ENCODE measurements around the gene GAB2.

DNA sequence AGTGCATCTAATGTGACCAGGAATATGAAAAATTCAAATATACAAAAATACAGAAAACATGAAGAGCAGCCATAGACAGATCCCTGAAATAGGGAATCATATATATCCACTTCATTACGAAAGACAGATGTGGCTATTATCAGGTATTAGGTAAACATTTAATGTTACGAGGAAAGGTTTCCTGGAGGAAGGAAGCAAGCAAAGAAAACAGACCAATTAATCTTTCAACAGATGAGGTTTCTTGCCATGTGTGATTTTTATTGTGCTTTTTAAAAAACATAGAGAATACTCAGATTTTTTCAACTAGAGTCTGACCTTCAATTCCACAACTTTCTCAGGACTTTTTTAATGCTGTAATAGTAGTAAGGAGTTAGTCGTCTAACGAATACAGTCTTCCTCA, 24.3 kb upstream of the GAB2 start:
- no peak for TF ChIP-seq SPI1 (IDR thresholded peaks at IDR 0.05; ENCODE audit: borderline replicate concordance, insufficient read depth, low read depth, low read length)
- TF ChIP-seq, protein P1, sequence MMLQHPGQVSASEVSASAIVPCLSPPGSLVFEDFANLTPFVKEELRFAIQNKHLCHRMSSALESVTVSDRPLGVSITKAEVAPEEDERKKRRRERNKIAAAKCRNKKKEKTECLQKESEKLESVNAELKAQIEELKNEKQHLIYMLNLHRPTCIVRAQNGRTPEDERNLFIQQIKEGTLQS (IDR thresholded peaks at IDR 0.05; ENCODE audit: borderline replicate concordance, extremely low read depth, low read depth, low read length): no peak
- TF ChIP-seq, protein P2, sequence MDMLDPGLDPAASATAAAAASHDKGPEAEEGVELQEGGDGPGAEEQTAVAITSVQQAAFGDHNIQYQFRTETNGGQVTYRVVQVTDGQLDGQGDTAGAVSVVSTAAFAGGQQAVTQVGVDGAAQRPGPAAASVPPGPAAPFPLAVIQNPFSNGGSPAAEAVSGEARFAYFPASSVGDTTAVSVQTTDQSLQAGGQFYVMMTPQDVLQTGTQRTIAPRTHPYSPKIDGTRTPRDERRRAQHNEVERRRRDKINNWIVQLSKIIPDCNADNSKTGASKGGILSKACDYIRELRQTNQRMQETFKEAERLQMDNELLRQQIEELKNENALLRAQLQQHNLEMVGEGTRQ (IDR thresholded peaks at IDR 0.05; ENCODE audit: borderline replicate concordance, low read depth, low read length): no peak
